CD14-positive monocyte (primary cell): ENCODE data around the gene ADH1C. TPM values are rescaled to one million over a fixed set of nuclear protein-coding genes. Genes with fewer than 3 reads are reported as not detected.
"Not testable (repeated sequence)": the region's sequence is repeated elsewhere in the genome, so short reads cannot be mapped to it uniquely, and the experiment has no call there.

Source experiments
- DNase-seq, 3 donors: peaks; one replicate each; pipeline ENCODE4 v3.0.0-alpha.2; 2011 to 2022
- H2AFZ ChIP-seq: 2 replicates; pipeline ENCODE4 v1.6.0; 2012; ENCODE audit warnings: mild to moderate bottlenecking, low read depth, low read length, inconsistent platforms; ENCODE audit not compliant: insufficient read depth, poor library complexity, severe bottlenecking
- H3K27ac ChIP-seq, 2 donors: 1 replicate in 1 of 2; 2 replicates in 1 of 2; pipeline ENCODE4 v1.5.1; 2012 to 2013; ENCODE audit warnings: low read length in 2 of 2, control low read depth in 1 of 2, inconsistent platforms in 1 of 2, low read depth in 1 of 2, mild to moderate bottlenecking in 1 of 2
- H3K27me3 ChIP-seq, 2 donors: one replicate each; pipeline versions ENCODE4 v1.6.0 to v1.6.1; 2011 to 2013; ENCODE audit warnings: low read length in 2 of 2; ENCODE audit not compliant: control insufficient read depth in 2 of 2, insufficient read depth in 2 of 2
- H3K36me3 ChIP-seq, 2 donors: replicated peaks in 1 of 2; 1 replicate in 1 of 2; 2 replicates in 1 of 2; pipeline versions ENCODE4 v1.5.1 to v1.6.1; 2012 to 2013; ENCODE audit warnings: low read length in 2 of 2, control low read depth in 1 of 2, inconsistent platforms in 1 of 2, mild to moderate bottlenecking in 1 of 2; ENCODE audit not compliant: insufficient read depth in 2 of 2, control insufficient read depth in 1 of 2
- H3K4me1 ChIP-seq, 2 donors: 1 replicate in 1 of 2; 2 replicates in 1 of 2; pipeline versions ENCODE4 v1.5.1 to v1.6.1; 2012 to 2013; ENCODE audit warnings: low read length in 2 of 2, control low read depth in 1 of 2, inconsistent platforms in 1 of 2, mild to moderate bottlenecking in 1 of 2, moderate library complexity in 1 of 2; ENCODE audit not compliant: insufficient read depth in 2 of 2, control insufficient read depth in 1 of 2
- H3K4me2 ChIP-seq: replicated peaks from 2 replicates; pipeline ENCODE3; 2012; ENCODE audit warnings: low read length, moderate library complexity, mild to moderate bottlenecking; ENCODE audit not compliant: poor library complexity, severe bottlenecking; ENCODE audit errors: extremely low read depth
- H3K4me3 ChIP-seq, 3 experiments: fragments of 200-600 bp in 1 of 3; sonication (generic) in 1 of 3; replicated peaks in 1 of 3; 1 replicate in 2 of 3; 2 replicates in 1 of 3; pipeline ENCODE4 v1.5.1; 2011 to 2013; ENCODE audit warnings: low read length in 3 of 3, mild to moderate bottlenecking in 3 of 3, control low read depth in 2 of 3, low read depth in 2 of 3, inconsistent platforms in 1 of 3, moderate library complexity in 1 of 3
- H3K79me2 ChIP-seq: 2 replicates; pipeline ENCODE4 v1.6.0; 2012; ENCODE audit warnings: mild to moderate bottlenecking, control low read depth, inconsistent platforms, low read length, moderate library complexity; ENCODE audit not compliant: insufficient read depth
- H3K9ac ChIP-seq: 2 replicates; pipeline ENCODE4 v1.6.0; 2017; ENCODE audit warnings: low read length, mild to moderate bottlenecking; ENCODE audit not compliant: insufficient read depth, poor library complexity, severe bottlenecking
- H3K9me3 ChIP-seq, 2 donors: replicated peaks in 1 of 2; 1 replicate in 1 of 2; 2 replicates in 1 of 2; pipeline versions ENCODE4 v1.5.1 to v1.6.1; 2012 to 2013; ENCODE audit warnings: low read length in 2 of 2, control low read depth in 1 of 2; ENCODE audit not compliant: control insufficient read depth in 1 of 2, insufficient read depth in 1 of 2
- H4K20me1 ChIP-seq: 2 replicates; pipeline ENCODE4 v1.6.0; 2012; ENCODE audit warnings: mild to moderate bottlenecking, low read length, control low read depth, moderate library complexity; ENCODE audit not compliant: insufficient read depth
- H3K27ac Mint-ChIP-seq, 7 donors: one replicate each; pipeline ENCODE4 v1.8.0; 2020; ENCODE audit warnings: mild to moderate bottlenecking in 7 of 7, mixed read lengths in 7 of 7, moderate library complexity in 6 of 7, inconsistent platforms in 2 of 7
- H3K27me3 Mint-ChIP-seq, 3 donors: one replicate each; pipeline ENCODE4 v1.8.0; 2021 to 2022; ENCODE audit warnings: low read depth in 3 of 3, mild to moderate bottlenecking in 3 of 3, mixed read lengths in 3 of 3, moderate library complexity in 3 of 3, inconsistent platforms in 1 of 3
- H3K36me3 Mint-ChIP-seq, 2 donors: one replicate each; pipeline ENCODE4 v1.8.0; 2020; ENCODE audit warnings: mixed read lengths in 2 of 2, inconsistent platforms in 1 of 2, mild to moderate bottlenecking in 1 of 2
- H3K4me1 Mint-ChIP-seq: one replicate; pipeline ENCODE4 v1.8.0; 2020; ENCODE audit warnings: mild to moderate bottlenecking, mixed read lengths
- H3K4me3 Mint-ChIP-seq, 2 donors: one replicate each; pipeline ENCODE4 v1.8.0; 2020; ENCODE audit warnings: mild to moderate bottlenecking in 2 of 2, mixed read lengths in 2 of 2, moderate library complexity in 1 of 2
- H3K9me3 Mint-ChIP-seq, 7 donors: one replicate each; pipeline ENCODE4 v1.8.0; 2020 to 2022; ENCODE audit warnings: mixed read lengths in 7 of 7, mild to moderate bottlenecking in 6 of 7, moderate library complexity in 6 of 7, inconsistent platforms in 2 of 7
- CTCF ChIP-seq: fragments of 200-600 bp; IDR thresholded peaks from one replicate; pipeline ENCODE4 v1.8.0; 2022; ENCODE audit warnings: antibody characterized with exemption, mild to moderate bottlenecking
- WGBS: methylation state at CpG from one replicate; pipeline ENCODE4 v1.1.5; 2013; ENCODE audit warnings: missing lambda C conversion rate; ENCODE audit not compliant: insufficient coverage; 5-methylcytosine and 5-hydroxymethylcytosine counted together
- intact Hi-C, 2 donors: fragments of 100-400 bp; cut with micrococcal nuclease; formaldehyde crosslinking; loops; one replicate each; pipeline versions ENCODE4 v1.15.0 to v1.15.1; 2023
- polyA plus RNA-seq, 3 donors: library from polyadenylated mRNA; depleted of rRNA in 1 of 3; unstranded in 2 of 3; stranded (reverse) in 1 of 3; fragments of 300-500 nt in 2 of 3; fragments of >200 nt in 1 of 3; fragmentation: Illumina TruSeq in 2 of 3; gene quantifications; 1 replicate in 2 of 3; 2 replicates in 1 of 3; pipeline ENCODE4 v1.2.3, GENCODE V29; 2012 to 2021

The ADH1C gene
- polyA plus RNA-seq, 3 donors = not detected

GRCh38 chr4:99323756-99324155, 28.8 kb downstream of the ADH1C start:
- H3K36me3 ChIP-seq = no peaks in the 10 kb centered on the region
- Mint-ChIP-seq H3K27me3 (peaks cover 0 to 2% (median 0%) of the 10 kb centered on the region in 3 donors), H3K27ac (no peak overlapping the region), H3K4me3 (no peak overlapping the region), H3K36me3 (no peaks in the 10 kb centered on the region), H3K4me1 (no peaks in the 10 kb centered on the region), H3K9me3 (peaks cover 0 to 19% (median 6%) of the 10 kb centered on the region in 7 donors)
- H3K4me1 ChIP-seq = no peaks in the 10 kb centered on the region
- TF ChIP-seq CTCF = no peak
- WGBS = no CpG with 5 or more reads among the region's 1 CpG
- H3K27me3 ChIP-seq = no peaks in the 10 kb centered on the region
- no peak overlapping the region for H2AFZ ChIP-seq
- no peak overlapping the region for H3K9ac ChIP-seq
- H3K4me2 ChIP-seq = no peak overlapping the region
- DNase-seq = no peak
- intact Hi-C loops = no loop called here
- no peaks in the 10 kb centered on the region for H3K79me2 ChIP-seq
- H3K9me3 ChIP-seq = peaks cover 6 to 8% of the 10 kb centered on the region in 2 donors
- H3K4me3 ChIP-seq = no peak overlapping the region
- H4K20me1 ChIP-seq = no peaks in the 10 kb centered on the region
- H3K27ac ChIP-seq = no peak overlapping the region

DNA sequence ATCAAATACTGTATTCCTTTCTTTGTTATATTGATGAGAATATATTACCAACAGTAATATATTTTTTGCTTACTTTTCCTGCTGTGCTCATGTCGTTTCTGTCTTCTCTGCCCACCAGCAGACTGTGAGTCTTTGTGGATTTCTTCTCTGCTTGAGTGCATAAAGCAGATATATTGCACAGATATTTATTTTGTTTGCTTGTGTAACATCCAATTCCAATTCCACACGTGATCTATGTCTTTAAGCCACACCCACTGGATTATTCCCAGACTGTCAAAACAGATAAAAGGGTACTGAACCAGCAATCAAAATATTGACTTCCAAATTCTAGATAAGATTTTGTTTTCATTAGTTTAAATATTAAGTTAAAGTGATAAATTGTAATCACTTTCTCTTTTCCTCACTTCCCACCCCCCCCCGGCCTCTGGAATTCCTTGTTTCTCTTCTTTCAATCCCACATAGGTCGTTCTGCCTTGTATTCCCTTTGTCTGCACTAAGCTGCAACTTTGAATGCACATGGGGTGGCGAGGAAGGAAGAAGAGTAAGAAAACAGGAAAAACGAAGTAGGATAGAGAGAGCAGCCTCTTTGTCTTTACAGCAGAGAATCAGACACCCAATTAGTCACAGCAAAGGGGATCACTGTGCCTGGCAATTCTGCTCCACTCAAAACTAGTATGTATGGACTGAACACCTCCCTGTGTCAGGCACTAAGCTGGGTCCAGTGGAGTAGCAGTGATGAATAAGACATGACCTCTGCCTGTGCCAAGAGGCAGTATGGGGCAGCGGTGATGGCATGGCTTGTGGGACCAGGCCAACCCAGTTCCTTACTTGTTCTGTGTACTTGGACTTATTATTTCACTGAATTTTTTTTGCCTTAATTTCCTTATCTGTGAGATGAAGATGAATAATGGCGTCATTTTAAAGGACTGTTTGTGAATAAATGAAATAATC, 31.0 kb downstream of the ADH1C start, which contains the start of gene ADH1B:
ADH1B (minus strand) TSS at position 161 of the 951 bp plus-strand sequence; CDS start at position 91, 70 bp downstream.
- Mint-ChIP-seq H3K27ac (no peak within 1 kb of the TSS), H3K4me1 (no peaks in the 10 kb centered on the region), H3K27me3 (peaks cover 0 to 1% (median 0%) of the 10 kb centered on the region in 3 donors), H3K36me3 (no peaks in the 10 kb centered on the region), H3K9me3 (peaks cover 0 to 9% (median 2%) of the 10 kb centered on the region in 7 donors), H3K4me3 (no peak within 1 kb of the TSS)
- no peak for TF ChIP-seq CTCF
- Histone ChIP-seq H3K4me1 (no peaks in the 10 kb centered on the region), H2AFZ (no peak within 1 kb of the TSS), H3K9ac (no peak within 1 kb of the TSS), H3K27ac (no peak within 1 kb of the TSS), H4K20me1 (no peaks in the 10 kb centered on the region), H3K36me3 (no peaks in the 10 kb centered on the region), H3K27me3 (no peaks in the 10 kb centered on the region), H3K79me2 (no peaks in the 10 kb centered on the region), H3K4me3 (no peak within 1 kb of the TSS), H3K4me2 (no peak within 1 kb of the TSS), H3K9me3 (no peaks in the 10 kb centered on the region)
- intact Hi-C loops = no loop called here
- WGBS = no CpG with 5 or more reads among the region's 8 CpGs
- no peak for DNase-seq

GRCh38 chr4:99317811-99318210, 34.7 kb downstream of the ADH1C start:
- H3K27ac ChIP-seq, intact Hi-C loops, H3K36me3 ChIP-seq, DNase-seq, H4K20me1 ChIP-seq, H3K4me1 ChIP-seq, H3K9me3 Mint-ChIP-seq, H3K4me3 ChIP-seq, H2AFZ ChIP-seq, H3K27me3 Mint-ChIP-seq, H3K27me3 ChIP-seq, H3K79me2 ChIP-seq, H3K4me3 Mint-ChIP-seq, H3K27ac Mint-ChIP-seq, H3K9me3 ChIP-seq, H3K4me2 ChIP-seq, H3K9ac ChIP-seq, H3K4me1 Mint-ChIP-seq, H3K36me3 Mint-ChIP-seq: not testable (repeated sequence)
- 98% methylated on average over 6 of the region's 8 CpGs for WGBS
